ENCODE data around the gene ATP5F1C.

ATP5F1C gene

DNA sequence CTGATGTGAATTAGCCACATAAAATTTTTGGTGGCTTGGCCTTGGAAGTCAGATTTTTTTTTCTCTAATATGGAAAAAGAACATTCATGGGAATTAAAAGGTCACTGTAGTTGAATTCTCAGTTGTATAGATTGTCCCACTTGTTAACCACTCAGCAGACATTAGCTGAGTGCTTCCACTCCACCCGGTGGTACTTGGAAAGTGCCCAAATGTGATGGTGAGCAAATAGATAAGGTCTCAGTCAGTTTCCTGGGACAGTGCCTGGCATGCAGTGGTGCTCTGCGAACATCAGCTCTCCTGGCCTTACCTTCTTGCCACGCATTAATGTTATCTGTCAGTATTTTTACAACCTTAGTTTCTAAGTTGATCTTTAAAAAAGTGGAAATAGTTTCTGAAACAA lies 1.4 kb downstream of the ATP5F1C start:
- CTCF ChIA-PET, result no interaction called here
- POLR2A ChIA-PET, result interaction anchor here (2.3 kb wide), 1 partner anchor 28 kb away, joined by 36 read pairs; the partner anchor contains the start of gene TAF3
- TF ChIP-seq TARDBP (IDR thresholded peaks at IDR 0.05) (no peak), FOXM1 (IDR thresholded peaks at IDR 0.05; ENCODE audit: borderline replicate concordance) (no peak), FOXA1 (IDR thresholded peaks at IDR 0.05) (no peak), FOXK2 (IDR thresholded peaks at IDR 0.05) (no peak), NFRKB (IDR thresholded peaks at IDR 0.05) (no peak), BHLHE40 (IDR thresholded peaks at IDR 0.05; ENCODE audit: borderline replicate concordance) (no peak), SP1 (IDR thresholded peaks at IDR 0.05) (no peak), SUZ12 (IDR thresholded peaks at IDR 0.05) (no peak), LEF1 (IDR thresholded peaks at IDR 0.05; ENCODE audit: borderline replicate concordance) (no peak), ELF4 (IDR thresholded peaks at IDR 0.05) (no peak), ARNT (IDR thresholded peaks at IDR 0.05) (no peak), CTBP1 (IDR thresholded peaks at IDR 0.05; ENCODE audit: borderline replicate concordance) (no peak), HDGF (IDR thresholded peaks at IDR 0.05; ENCODE audit: borderline replicate concordance) (no peak), L3MBTL2 (conservative IDR thresholded peaks at IDR 0.05) (no peak), ZNF384 (IDR thresholded peaks at IDR 0.05) (no peak)
- TF ChIP-seq, protein P1, sequence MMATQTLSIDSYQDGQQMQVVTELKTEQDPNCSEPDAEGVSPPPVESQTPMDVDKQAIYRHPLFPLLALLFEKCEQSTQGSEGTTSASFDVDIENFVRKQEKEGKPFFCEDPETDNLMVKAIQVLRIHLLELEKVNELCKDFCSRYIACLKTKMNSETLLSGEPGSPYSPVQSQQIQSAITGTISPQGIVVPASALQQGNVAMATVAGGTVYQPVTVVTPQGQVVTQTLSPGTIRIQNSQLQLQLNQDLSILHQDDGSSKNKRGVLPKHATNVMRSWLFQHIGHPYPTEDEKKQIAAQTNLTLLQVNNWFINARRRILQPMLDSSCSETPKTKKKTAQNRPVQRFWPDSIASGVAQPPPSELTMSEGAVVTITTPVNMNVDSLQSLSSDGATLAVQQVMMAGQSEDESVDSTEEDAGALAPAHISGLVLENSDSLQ (IDR thresholded peaks at IDR 0.05), result no peak
- DNase-seq (ENCODE audit: extremely low spot score), result no peak

DNA sequence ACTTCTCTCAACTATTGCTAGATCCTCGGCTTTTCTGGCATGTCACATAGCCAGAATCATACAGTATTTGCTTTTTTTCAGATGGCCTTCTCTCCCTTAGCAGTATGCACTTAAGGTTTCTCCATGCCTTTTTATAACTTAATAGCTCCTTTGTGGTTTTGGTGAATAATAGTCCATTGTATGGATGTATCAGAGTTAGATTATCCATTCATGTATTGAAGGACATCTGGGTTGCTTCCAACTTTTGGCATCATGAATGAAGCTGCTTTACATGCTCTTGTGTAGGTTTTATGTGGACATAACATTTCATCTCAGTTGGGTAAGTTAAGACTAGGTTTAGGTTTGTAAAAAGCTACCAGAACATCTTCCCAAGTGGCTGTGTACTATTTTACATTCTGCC lies 4.6 kb downstream of the ATP5F1C start:
- ChIA-PET POLR2A (interaction anchor here (0.6 to 1.3 kb wide), 2 partner anchors 25 to 1089 kb away, joined by 3 to 5 read pairs; partner anchors contain the start of gene TAF3), CTCF (no interaction called here)
- TF ChIP-seq NFRKB (IDR thresholded peaks at IDR 0.05) (no peak), BHLHE40 (IDR thresholded peaks at IDR 0.05; ENCODE audit: borderline replicate concordance) (no peak), FOXM1 (IDR thresholded peaks at IDR 0.05; ENCODE audit: borderline replicate concordance) (no peak), ARNT (IDR thresholded peaks at IDR 0.05) (no peak), SUZ12 (IDR thresholded peaks at IDR 0.05) (no peak), L3MBTL2 (conservative IDR thresholded peaks at IDR 0.05) (no peak), HDGF (IDR thresholded peaks at IDR 0.05; ENCODE audit: borderline replicate concordance) (no peak), SP1 (IDR thresholded peaks at IDR 0.05) (no peak), TARDBP (IDR thresholded peaks at IDR 0.05) (no peak), FOXA1 (IDR thresholded peaks at IDR 0.05) (no peak), LEF1 (IDR thresholded peaks at IDR 0.05; ENCODE audit: borderline replicate concordance) (no peak), ZNF384 (IDR thresholded peaks at IDR 0.05) (no peak), CTBP1 (IDR thresholded peaks at IDR 0.05; ENCODE audit: borderline replicate concordance) (no peak), ELF4 (IDR thresholded peaks at IDR 0.05) (no peak), FOXK2 (IDR thresholded peaks at IDR 0.05) (no peak)
- TF ChIP-seq, protein P1 (IDR thresholded peaks at IDR 0.05), result no peak
- DNase-seq (ENCODE audit: extremely low spot score), result no peak

DNA sequence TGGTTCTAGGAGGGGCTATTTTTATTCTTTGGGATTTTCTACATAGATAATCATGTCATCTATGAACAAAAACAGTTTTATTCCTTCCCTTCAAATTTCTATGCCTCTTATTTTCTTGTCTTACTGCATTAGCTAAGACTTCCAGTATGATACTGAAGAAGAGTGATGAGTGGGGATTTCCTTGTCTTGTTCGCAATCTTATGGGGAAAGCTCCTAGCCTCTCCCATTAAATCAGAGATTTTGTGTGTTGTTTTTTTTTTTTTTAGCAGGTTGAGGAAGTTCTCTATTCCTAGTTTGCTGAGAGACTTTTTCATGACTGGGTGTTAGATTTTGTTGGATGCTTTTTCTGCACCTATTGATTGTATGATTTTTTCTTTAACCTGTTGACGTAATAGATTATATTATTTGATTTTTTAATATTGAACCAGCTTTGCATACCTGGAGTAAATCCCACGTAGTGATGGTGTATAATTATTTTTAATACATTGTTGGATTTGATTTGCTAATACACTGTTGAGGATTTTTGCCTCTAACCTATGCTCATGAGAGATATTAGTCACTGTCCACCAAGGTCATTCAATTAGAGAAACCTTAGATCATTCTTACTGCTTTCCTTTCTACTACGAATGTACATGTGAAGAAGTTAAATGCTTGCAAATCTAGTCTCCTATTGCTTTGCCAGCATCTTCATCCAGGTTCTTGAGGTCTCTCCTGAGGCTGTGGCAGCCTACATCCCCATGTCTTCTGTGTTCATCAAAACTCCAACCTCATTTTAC lies 6.5 kb downstream of the ATP5F1C start:
- POLR2A ChIA-PET, result no interaction called here
- no peak for TF ChIP-seq ZNF384 (IDR thresholded peaks at IDR 0.05)
- TF ChIP-seq BHLHE40 (IDR thresholded peaks at IDR 0.05; ENCODE audit: borderline replicate concordance), result no peak
- no peak for TF ChIP-seq TARDBP (IDR thresholded peaks at IDR 0.05)
- no peak for TF ChIP-seq SP1 (IDR thresholded peaks at IDR 0.05)
- CTCF ChIA-PET, result no interaction called here
- DNase-seq (ENCODE audit: extremely low spot score), result no peak

DNA sequence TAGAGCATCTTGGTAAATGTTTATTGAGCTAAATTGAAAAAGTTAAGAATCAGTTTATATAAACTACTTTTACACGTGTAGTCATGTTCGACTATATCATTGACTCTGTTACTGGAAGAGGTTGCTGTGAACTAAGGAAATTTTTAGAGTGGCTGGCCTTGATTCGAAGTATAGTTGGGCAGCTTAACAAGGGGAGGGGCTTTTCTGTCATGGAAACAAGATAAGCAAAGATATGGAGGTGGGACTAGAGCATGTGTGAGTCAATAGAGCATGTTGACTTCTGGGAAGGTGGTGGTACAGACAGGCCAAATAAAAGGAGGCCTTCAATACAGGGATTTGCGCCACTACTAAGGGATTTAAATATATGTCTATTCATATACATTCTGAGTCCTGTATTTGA lies 7.6 kb downstream of the ATP5F1C start:
- no peak for TF ChIP-seq NFRKB (IDR thresholded peaks at IDR 0.05)
- POLR2A ChIA-PET, result interaction anchor here (2.6 kb wide), 1 partner anchor 8 kb away, joined by 12 read pairs; the partner anchor contains the start of genes ATP5F1C and KIN
- CTCF ChIA-PET, result interaction anchor here (0.6 kb wide), 1 partner anchor 659 kb away, joined by 3 read pairs; no protein-coding TSS in a partner anchor
- peak; percentile 23 for DNase-seq (ENCODE audit: extremely low spot score)

DNA sequence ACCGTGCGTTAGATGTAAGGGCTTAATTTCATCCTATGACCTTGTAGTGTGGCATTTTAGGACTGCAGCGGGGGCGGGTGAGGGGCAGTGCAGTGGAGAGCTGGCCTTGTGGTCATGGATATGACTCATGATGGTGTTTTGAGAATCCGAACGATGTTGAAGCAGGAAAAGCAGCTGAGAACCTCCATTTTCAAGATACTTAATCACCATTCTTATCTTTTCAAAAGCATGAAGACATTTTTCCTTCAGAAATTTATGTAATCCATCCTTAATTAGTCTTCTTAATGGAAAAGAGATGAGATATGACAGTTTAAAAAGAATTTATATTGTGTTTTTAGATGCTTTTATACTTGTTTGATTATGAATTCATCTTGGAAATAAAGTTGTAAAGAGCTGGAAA lies 9.6 kb downstream of the ATP5F1C start:
- ChIA-PET POLR2A (interaction anchor here (2.6 kb wide), 1 partner anchor 10 kb away, joined by 12 read pairs; the partner anchor contains the start of genes ATP5F1C and KIN), CTCF (no interaction called here)
- no peak for TF ChIP-seq FOXK2 (IDR thresholded peaks at IDR 0.05)
- no peak for TF ChIP-seq BHLHE40 (IDR thresholded peaks at IDR 0.05; ENCODE audit: borderline replicate concordance)
- TF ChIP-seq NFRKB (IDR thresholded peaks at IDR 0.05), result no peak
- no peak for TF ChIP-seq CTBP1 (IDR thresholded peaks at IDR 0.05; ENCODE audit: borderline replicate concordance)
- TF ChIP-seq FOXA1 (IDR thresholded peaks at IDR 0.05), result no peak
- no peak for TF ChIP-seq LEF1 (IDR thresholded peaks at IDR 0.05; ENCODE audit: borderline replicate concordance)
- TF ChIP-seq TARDBP (IDR thresholded peaks at IDR 0.05), result no peak
- no peak for TF ChIP-seq ZNF384 (IDR thresholded peaks at IDR 0.05)
- TF ChIP-seq, protein P1 (IDR thresholded peaks at IDR 0.05), result no peak
- no peak for TF ChIP-seq ARNT (IDR thresholded peaks at IDR 0.05)
- TF ChIP-seq SP1 (IDR thresholded peaks at IDR 0.05), result no peak
- TF ChIP-seq L3MBTL2 (conservative IDR thresholded peaks at IDR 0.05), result no peak
- no peak for TF ChIP-seq ELF4 (IDR thresholded peaks at IDR 0.05)
- no peak for TF ChIP-seq FOXM1 (IDR thresholded peaks at IDR 0.05; ENCODE audit: borderline replicate concordance)
- no peak for TF ChIP-seq SUZ12 (IDR thresholded peaks at IDR 0.05)
- no peak for TF ChIP-seq HDGF (IDR thresholded peaks at IDR 0.05; ENCODE audit: borderline replicate concordance)
- DNase-seq (ENCODE audit: extremely low spot score), result no peak

DNA sequence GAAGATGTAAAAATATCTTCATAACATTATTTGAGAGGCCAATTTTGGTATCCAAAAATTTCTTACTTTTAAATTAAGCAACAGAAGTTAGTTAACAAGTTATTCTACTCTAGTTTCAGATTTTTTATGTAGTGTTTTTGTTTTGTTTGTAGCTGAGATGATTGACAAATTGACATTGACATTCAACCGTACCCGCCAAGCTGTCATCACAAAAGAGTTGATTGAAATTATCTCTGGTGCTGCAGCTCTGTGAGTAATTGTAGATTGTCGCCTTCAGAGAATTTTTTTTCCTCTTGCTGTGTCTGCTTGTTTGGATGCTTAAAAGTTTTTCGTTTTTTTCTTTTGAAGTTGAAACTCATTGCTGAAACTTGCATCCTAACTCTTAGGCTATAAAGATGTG lies 14.6 kb downstream of the ATP5F1C start:
- ChIA-PET POLR2A (no interaction called here), CTCF (no interaction called here)
- no peak for DNase-seq (ENCODE audit: extremely low spot score)
- TF ChIP-seq BHLHE40 (IDR thresholded peaks at IDR 0.05; ENCODE audit: borderline replicate concordance), result no peak
